Stimulated activated CD4-positive, alpha-beta T cell treated with anti-CD3 and anti-CD28 coated beads, Interleukin-15, amount 100 ng/mL, for 48 hours (primary cell): ENCODE data around the gene NDUFB7.

Source experiments
- DNase-seq, 2 donors: peaks; one replicate each; pipeline ENCODE4 v3.0.0-alpha.2; 2020; ENCODE audit warnings: low read depth in 2 of 2

NDUFB7 gene

GRCh38 chr19:14520543-14520942, 51.3 kb downstream of the NDUFB7 start:
- no peak for DNase-seq

GRCh38 chr19:14519860-14520407, 51.9 kb downstream of the NDUFB7 start:
- no peak for DNase-seq

GRCh38 chr19:14519245-14519859, 52.5 kb downstream of the NDUFB7 start:
- no peak for DNase-seq

GRCh38 chr19:14517840-14518505, 53.9 kb downstream of the NDUFB7 start, which contains the start of gene DNAJB1:
DNAJB1 (minus strand) TSS chr19:14518397; CDS start chr19:14518349, 48 bp downstream.
- DNase-seq: peak in 1 of 2 donors; percentile 52

GRCh38 chr19:14517446-14517839, 54.4 kb downstream of the NDUFB7 start:
- DNase-seq: no peak

GRCh38 chr19:14516746-14517438, 55.0 kb downstream of the NDUFB7 start:
- no peak for DNase-seq
